Effector memory CD4-positive, alpha-beta T cell (primary cell): Measurements from ENCODE around the gene PARG.
"Not testable (repeated sequence)": the region's sequence is repeated elsewhere in the genome, so short reads cannot be mapped to it uniquely, and the experiment has no call there.

Experiments
- DNase-seq, 3 donors: peaks; one replicate each; pipeline ENCODE4 v3.0.0-alpha.2; 2020
- H3K27ac ChIP-seq: 2 replicates; pipeline ENCODE4 v1.7.0; 2013; ENCODE audit warnings: mild to moderate bottlenecking, low read length, moderate library complexity; ENCODE audit not compliant: insufficient read depth, poor library complexity, severe bottlenecking
- H3K27me3 ChIP-seq: replicated peaks from 2 replicates; pipeline ENCODE4 v1.7.0; 2013; ENCODE audit warnings: mild to moderate bottlenecking, low read length; ENCODE audit not compliant: insufficient read depth, control insufficient read depth, poor library complexity, severe bottlenecking
- H3K36me3 ChIP-seq: 2 replicates; pipeline ENCODE4 v1.7.0; 2013; ENCODE audit warnings: mild to moderate bottlenecking, low read length, moderate library complexity; ENCODE audit not compliant: control insufficient read depth, insufficient read depth
- H3K4me1 ChIP-seq: 2 replicates; pipeline ENCODE4 v1.7.0; 2013; ENCODE audit warnings: low read length, mild to moderate bottlenecking; ENCODE audit not compliant: control insufficient read depth, insufficient read depth, poor library complexity, severe bottlenecking
- H3K4me3 ChIP-seq: 2 replicates; pipeline ENCODE4 v1.7.0; 2013; ENCODE audit warnings: low read length, low read depth, mild to moderate bottlenecking; ENCODE audit not compliant: insufficient read depth, poor library complexity, severe bottlenecking
- H3K9me3 ChIP-seq: 2 replicates; pipeline ENCODE4 v1.7.0; 2013; ENCODE audit warnings: mild to moderate bottlenecking, low read length, moderate library complexity; ENCODE audit not compliant: control insufficient read depth

The PARG gene

DNA sequence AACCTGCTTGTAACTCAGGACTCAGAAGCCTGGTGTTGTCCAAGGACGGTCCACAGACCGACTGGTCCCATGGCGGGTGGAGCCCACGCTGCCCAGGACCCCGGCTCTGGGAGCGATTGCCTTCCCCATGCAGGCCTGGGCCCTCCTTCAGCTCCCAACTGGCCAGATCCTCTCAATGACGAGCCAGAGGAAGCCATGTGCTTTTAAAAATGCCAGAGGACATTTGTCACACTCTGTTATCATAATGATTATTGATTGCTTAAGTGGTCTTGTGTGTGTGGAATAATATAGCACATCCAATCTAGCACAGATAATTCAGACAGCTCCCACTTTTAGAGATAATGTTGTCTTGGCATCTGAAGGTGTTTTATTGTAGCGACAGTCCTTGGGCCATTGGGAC is 157.1 kb downstream of the PARG start:
- H3K27ac ChIP-seq: no peak overlapping the region
- H3K4me3 ChIP-seq: no peak overlapping the region
- H3K27me3 ChIP-seq: no peaks in the 10 kb centered on the region
- no peaks in the 10 kb centered on the region for H3K36me3 ChIP-seq
- no peaks in the 10 kb centered on the region for H3K9me3 ChIP-seq
- no peak for DNase-seq
- no peaks in the 10 kb centered on the region for H3K4me1 ChIP-seq

DNA sequence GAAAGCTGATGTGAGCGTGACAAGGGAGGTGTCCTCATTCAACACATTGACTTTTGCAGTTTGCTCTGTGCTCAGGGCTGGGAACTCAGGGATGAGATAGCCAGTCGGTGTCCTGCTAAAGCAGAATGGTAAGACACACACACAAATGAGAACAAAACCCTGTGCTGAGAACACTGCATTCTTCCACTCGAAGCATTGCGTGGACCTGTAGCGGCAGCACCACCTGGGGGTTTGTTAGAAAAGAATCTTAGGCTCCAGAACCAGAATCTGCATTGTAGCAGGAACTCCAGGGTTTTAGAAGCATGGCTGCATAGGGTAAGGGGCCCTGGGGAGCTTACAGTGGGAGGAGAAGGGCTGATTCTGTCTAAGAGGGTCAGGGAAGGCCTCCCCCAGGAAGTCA is 158.2 kb downstream of the PARG start:
- Histone ChIP-seq H3K4me1 (no peaks in the 10 kb centered on the region), H3K27me3 (no peaks in the 10 kb centered on the region), H3K4me3 (no peak overlapping the region), H3K9me3 (no peaks in the 10 kb centered on the region), H3K36me3 (no peaks in the 10 kb centered on the region), H3K27ac (no peak overlapping the region)
- no peak for DNase-seq

DNA sequence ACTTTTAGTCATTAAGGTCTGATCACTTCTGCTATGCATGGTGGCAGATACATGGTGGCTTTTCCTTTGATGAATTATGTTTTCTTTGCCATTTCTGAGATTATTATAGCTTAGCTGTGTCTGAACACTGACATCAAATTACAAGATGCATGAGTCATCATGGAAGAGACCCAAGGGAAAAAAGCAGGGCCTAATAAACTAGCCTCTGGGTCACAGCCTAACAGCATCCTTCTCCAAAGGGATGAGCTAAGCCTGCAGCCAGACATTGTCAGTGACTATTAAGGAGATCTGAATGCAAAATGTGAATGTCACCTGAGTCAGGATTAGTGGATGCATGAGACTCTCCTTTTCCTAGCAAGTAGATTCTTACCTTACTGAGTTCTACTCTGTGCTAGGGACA is 160.6 kb downstream of the PARG start:
- DNase-seq: no peak
- no peaks in the 10 kb centered on the region for H3K9me3 ChIP-seq

DNA sequence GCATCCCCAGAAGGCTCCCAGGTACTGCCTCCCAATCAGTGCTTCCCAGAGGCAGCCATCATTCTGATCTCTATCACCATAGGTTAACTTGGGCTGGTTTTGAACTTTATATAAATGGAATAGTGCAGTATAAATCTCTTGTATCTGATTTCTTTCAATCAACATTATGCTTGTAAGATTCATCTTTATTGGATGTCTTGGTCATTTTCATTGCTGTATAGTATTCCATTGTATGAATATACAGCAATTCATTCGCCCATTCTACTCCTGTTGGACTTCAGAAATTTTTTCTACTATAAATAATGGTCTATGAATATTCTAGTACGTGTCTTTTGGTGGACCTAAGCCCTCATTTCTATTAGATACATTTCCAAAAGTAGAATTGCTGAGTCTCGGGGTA is 163.6 kb downstream of the PARG start:
- Histone ChIP-seq H3K27me3 (no peaks in the 10 kb centered on the region), H3K4me3 (no peak overlapping the region), H3K9me3 (no peaks in the 10 kb centered on the region), H3K4me1 (no peaks in the 10 kb centered on the region), H3K36me3 (no peaks in the 10 kb centered on the region), H3K27ac (no peak overlapping the region)
- DNase-seq: no peak

More for the DNA sequence above, 160.6 kb downstream of the PARG start:
- Histone ChIP-seq H3K4me3 (no peak overlapping the region), H3K36me3 (no peaks in the 10 kb centered on the region), H3K27ac (no peak overlapping the region), H3K27me3 (no peaks in the 10 kb centered on the region), H3K4me1 (no peaks in the 10 kb centered on the region)

DNA sequence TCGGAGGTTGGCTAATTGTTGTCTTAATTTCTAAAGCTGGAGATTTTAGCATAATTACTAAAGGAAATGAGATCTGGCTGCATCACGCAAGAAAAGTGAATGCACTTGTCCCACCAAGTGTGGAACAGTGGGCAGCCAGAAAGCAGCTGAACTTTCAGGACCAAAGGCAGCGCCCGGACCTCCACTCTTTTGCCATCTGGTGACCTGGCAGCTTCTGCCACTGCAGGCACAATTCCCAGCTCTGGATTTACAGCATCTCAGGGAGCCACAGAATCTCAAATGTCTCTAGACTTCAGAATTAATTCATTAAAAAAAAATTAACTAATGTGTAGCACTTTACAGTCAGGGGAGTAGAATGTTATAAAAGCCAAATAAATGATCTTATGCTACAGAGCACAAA is 165.0 kb downstream of the PARG start:
- H3K27me3 ChIP-seq: no peaks in the 10 kb centered on the region
- no peaks in the 10 kb centered on the region for H3K4me1 ChIP-seq
- no peaks in the 10 kb centered on the region for H3K9me3 ChIP-seq
- no peaks in the 10 kb centered on the region for H3K36me3 ChIP-seq
- no peak overlapping the region for H3K4me3 ChIP-seq
- no peak overlapping the region for H3K27ac ChIP-seq
- DNase-seq: no peak

DNA sequence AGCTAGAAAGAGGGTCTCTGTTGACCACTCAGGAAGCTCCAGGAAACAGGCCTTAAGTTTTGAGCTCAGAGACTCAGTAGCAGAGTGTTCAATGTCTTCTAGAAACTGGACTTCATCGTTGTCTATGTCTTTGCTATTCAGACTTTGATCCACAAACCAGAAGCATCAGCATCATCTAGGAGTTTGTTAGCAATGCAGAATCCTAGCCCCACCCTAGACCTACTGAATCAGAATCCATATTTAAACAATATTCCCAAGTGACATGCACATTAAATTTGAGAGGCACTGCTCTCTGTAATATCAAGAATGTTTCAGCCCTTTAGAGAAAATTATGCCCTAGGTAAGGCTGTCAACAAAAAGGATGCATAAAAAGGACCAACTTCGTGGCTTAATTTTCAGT is 166.8 kb downstream of the PARG start:
- Histone ChIP-seq H3K4me3 (no peak overlapping the region), H3K9me3 (no peaks in the 10 kb centered on the region), H3K4me1 (no peaks in the 10 kb centered on the region), H3K27ac (no peak overlapping the region), H3K27me3 (no peaks in the 10 kb centered on the region), H3K36me3 (no peaks in the 10 kb centered on the region)
- DNase-seq: no peak

DNA sequence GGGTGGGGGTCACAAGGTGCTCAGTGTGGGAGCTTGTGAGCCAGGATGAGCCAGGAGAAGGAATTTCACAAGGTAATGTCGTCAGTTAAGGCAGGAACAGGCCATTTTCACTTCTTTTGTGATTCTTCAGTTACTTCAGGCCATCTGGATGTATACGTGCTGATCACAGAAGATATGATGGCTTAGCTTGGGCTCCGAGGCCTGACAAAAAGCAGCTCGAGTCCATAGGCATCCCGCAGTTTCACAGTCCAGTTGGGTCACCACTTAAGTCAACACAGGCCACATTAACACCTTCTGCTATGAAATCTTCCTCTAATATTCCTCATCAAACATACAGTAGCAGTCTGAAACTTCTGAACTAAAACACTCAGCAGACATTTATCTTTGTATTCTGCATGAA is 168.9 kb downstream of the PARG start:
- H3K9me3 ChIP-seq, H3K36me3 ChIP-seq, H3K27me3 ChIP-seq, H3K27ac ChIP-seq, DNase-seq, H3K4me3 ChIP-seq, H3K4me1 ChIP-seq: not testable (repeated sequence)

DNA sequence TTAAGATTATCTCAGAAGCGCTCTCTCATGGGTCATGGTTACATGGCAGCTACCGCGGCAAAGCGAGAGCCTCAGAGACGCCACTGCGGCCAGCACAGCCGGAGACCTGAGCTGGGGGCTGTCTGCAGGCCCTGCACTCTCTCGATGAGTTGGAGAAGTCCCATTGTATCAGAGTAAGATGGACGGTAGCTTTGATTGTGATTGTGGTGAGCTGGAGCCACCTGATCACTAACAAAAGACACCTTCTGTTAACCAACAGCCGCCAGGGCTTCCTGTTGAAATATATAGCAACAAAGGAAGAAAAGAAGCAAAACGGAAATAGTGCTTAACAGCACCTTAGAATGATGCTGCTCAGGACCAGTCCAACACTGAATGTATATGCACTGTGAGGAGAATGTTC is 170.8 kb downstream of the PARG start:
- H3K27me3 ChIP-seq, H3K4me1 ChIP-seq, H3K9me3 ChIP-seq, DNase-seq, H3K27ac ChIP-seq, H3K4me3 ChIP-seq, H3K36me3 ChIP-seq: not testable (repeated sequence)

DNA sequence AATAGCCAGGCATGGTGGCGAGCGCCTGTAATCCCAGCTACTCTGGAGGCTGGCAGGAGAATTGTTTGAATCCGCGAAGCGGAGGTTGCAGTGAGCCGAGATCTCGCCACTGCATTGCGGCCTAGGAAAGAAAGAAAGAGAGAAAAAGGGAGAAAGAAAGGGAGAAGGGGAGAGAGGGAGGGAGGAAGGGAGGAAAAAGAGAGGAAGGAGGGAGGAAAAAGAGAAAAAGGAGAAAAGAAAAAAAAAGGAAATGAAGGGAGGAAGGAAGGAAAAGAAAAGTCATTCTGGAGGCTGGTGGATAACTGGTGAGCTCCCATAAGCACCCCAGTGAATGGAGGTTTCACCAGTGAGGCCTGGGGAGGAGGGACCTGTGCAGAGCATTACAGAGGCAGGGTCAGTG is 172.1 kb downstream of the PARG start:
- H3K4me1 ChIP-seq: no peaks in the 10 kb centered on the region
- H3K4me3 ChIP-seq: no peak overlapping the region
- peaks cover 5% of the 10 kb centered on the region for H3K27me3 ChIP-seq
- H3K9me3 ChIP-seq: no peaks in the 10 kb centered on the region
- no peaks in the 10 kb centered on the region for H3K36me3 ChIP-seq
- no peak overlapping the region for H3K27ac ChIP-seq
- DNase-seq: no peak

DNA sequence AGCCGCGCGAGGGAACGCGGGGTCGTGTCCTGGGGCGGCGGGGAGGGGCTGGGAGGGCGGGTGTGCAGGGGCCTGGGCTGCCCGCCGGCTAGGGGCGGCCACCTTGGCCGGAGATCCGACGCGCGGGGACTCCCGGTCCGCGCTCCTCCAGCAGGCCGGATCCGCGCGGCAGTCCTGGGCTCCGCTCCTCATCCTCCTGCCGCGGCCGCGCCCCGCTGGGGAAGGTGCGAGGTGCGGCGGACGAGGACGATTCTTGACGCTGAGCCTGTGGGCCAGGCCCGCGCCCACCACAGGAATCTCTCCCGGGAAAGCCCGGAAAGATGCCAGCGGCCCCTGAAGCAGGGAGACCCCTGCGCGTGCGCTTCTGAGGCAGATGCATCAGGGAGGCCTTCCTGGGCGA is 173.1 kb downstream of the PARG start:
- no peaks in the 10 kb centered on the region for H3K4me1 ChIP-seq
- no peaks in the 10 kb centered on the region for H3K9me3 ChIP-seq
- no peaks in the 10 kb centered on the region for H3K36me3 ChIP-seq
- H3K27ac ChIP-seq: no peak overlapping the region
- H3K27me3 ChIP-seq: peaks cover 5% of the 10 kb centered on the region
- H3K4me3 ChIP-seq: no peak overlapping the region
- DNase-seq: no peak

DNA sequence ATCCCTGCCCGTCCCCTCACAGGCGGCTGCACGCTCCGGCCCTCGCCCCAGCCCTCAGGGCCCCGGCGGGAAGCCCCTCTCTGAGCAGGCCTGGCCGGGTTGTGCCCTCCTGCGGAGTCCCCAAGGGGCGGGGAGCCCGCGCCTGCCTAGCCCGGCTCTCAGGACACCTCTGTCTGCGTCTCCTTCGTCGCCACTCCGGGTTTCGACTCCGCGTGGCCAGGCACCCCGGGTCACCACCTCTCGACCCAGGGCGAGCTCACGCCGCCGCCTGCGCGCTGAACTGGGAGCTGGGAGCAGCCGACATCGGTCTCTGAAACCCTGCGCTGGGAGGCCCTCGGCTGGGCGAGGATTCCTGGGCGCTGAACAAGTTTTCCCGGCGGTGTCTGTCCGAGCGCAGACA is 173.5 kb downstream of the PARG start:
- Histone ChIP-seq H3K4me1 (no peaks in the 10 kb centered on the region), H3K27ac (no peak overlapping the region), H3K27me3 (peaks cover 5% of the 10 kb centered on the region), H3K36me3 (no peaks in the 10 kb centered on the region), H3K9me3 (no peaks in the 10 kb centered on the region), H3K4me3 (no peak overlapping the region)
- no peak for DNase-seq
